OCI-LY3 (cell line): ENCODE measurements around the gene SLCO2B1.

Source experiments
- CTCF ChIP-seq: fragments of 200-600, 300-600 bp; sonication (generic); IDR thresholded peaks from 2 replicates; pipeline ENCODE4 v1.5.1; 2014; ENCODE audit warnings: antibody characterized with exemption, low read length, low read depth
- EZH2phosphoT487 ChIP-seq: fragments of 200-600 bp; shearing (Covaris generic); IDR thresholded peaks from 2 replicates; pipeline ENCODE4 v1.6.1; 2018; ENCODE audit warnings: antibody characterized with exemption, mixed run types, low read depth

- TF ChIP-seq CTCF (no peak), EZH2phosphoT487 (no peak)
Observed at GRCh38 chr11:75149766-75150465, 991 bp upstream of the SLCO2B1 start.
